Smooth muscle cell (in vitro differentiated cells): ENCODE results near the gene COMMD1. TPM values are rescaled to one million over a fixed set of nuclear protein-coding genes. Genes with fewer than 3 reads are reported as not detected.

Experiments
- DNase-seq: peaks from one replicate; lab custom pipeline; 2025; ENCODE audit not compliant: unreplicated experiment; lab: John Stamatoyannopoulos, UW
- H2AFZ ChIP-seq: fragments of 200-600 bp; sonication (generic); 2 replicates; pipeline ENCODE4 v1.6.0; 2016; ENCODE audit warnings: antibody characterized with exemption, low read depth, mild to moderate bottlenecking
- H3F3A ChIP-seq: fragments of 200-600 bp; sonication (generic); 2 replicates; pipeline ENCODE4 v1.6.0; 2017; ENCODE audit warnings: antibody characterized with exemption, low read depth
- H3K27ac ChIP-seq: fragments of 200-600 bp; sonication (generic); 2 replicates; pipeline ENCODE4 v1.5.1; 2016; ENCODE audit warnings: low read depth, mild to moderate bottlenecking
- H3K27me3 ChIP-seq: fragments of 200-600 bp; sonication (generic); 2 replicates; pipeline ENCODE4 v1.6.1; 2016; ENCODE audit warnings: low read depth, mild to moderate bottlenecking
- H3K36me3 ChIP-seq: fragments of 200-600 bp; sonication (generic); 2 replicates; pipeline ENCODE4 v1.5.1; 2016; ENCODE audit warnings: low read depth
- H3K4me1 ChIP-seq: fragments of 200-600 bp; sonication (generic); 2 replicates; pipeline ENCODE4 v1.5.1; 2016; ENCODE audit warnings: low read depth
- H3K4me2 ChIP-seq: fragments of 200-600 bp; sonication (generic); 2 replicates; pipeline ENCODE4 v1.6.0; 2016; ENCODE audit warnings: mild to moderate bottlenecking
- H3K4me3 ChIP-seq: fragments of 200-600 bp; sonication (generic); 2 replicates; pipeline ENCODE4 v1.5.1; 2016; ENCODE audit warnings: mild to moderate bottlenecking
- H3K79me2 ChIP-seq: fragments of 200-600 bp; sonication (generic); 2 replicates; pipeline ENCODE4 v1.6.0; 2016; ENCODE audit warnings: low read depth, mild to moderate bottlenecking
- H3K9ac ChIP-seq: fragments of 200-600 bp; sonication (generic); 2 replicates; pipeline ENCODE4 v1.6.0; 2016; ENCODE audit warnings: low read depth
- H3K9me3 ChIP-seq: fragments of 200-600 bp; sonication (generic); replicated peaks from 2 replicates; pipeline ENCODE4 v1.5.1; 2016; ENCODE audit warnings: low read depth
- H4K20me1 ChIP-seq: fragments of 200-600 bp; sonication (generic); 2 replicates; pipeline ENCODE4 v1.6.0; 2016; ENCODE audit warnings: low read depth
- CTCF ChIP-seq: fragments of 200-600 bp; sonication (generic); IDR thresholded peaks from 2 replicates; pipeline ENCODE4 v1.5.1; 2017; ENCODE audit warnings: borderline replicate concordance, mild to moderate bottlenecking, antibody characterized with exemption; ENCODE audit not compliant: insufficient read depth, poor library complexity, severe bottlenecking
- WGBS: methylation state at CpG from one replicate; pipeline ENCODE4 v1.1.7; 2016; ENCODE audit warnings: low lambda C conversion rate; 5-methylcytosine and 5-hydroxymethylcytosine counted together
- polyA plus RNA-seq: library from polyadenylated mRNA; unstranded; fragments of >200 nt; fragmentation: Nextera tagmentation; extraction: Ambion mirVana; gene quantifications from 2 replicates; pipeline ENCODE4 v1.2.1, GENCODE V29; 2016
- total RNA-seq: library from RNA; depleted of rRNA; stranded (reverse); fragments of >200 nt; gene quantifications from 2 replicates; pipeline ENCODE4 v1.2.3, GENCODE V29; 2014

The COMMD1 gene
- total and polyA plus RNA-seq, 2 experiments from 2014 or later: 50.6 to 82.9 TPM

DNA sequence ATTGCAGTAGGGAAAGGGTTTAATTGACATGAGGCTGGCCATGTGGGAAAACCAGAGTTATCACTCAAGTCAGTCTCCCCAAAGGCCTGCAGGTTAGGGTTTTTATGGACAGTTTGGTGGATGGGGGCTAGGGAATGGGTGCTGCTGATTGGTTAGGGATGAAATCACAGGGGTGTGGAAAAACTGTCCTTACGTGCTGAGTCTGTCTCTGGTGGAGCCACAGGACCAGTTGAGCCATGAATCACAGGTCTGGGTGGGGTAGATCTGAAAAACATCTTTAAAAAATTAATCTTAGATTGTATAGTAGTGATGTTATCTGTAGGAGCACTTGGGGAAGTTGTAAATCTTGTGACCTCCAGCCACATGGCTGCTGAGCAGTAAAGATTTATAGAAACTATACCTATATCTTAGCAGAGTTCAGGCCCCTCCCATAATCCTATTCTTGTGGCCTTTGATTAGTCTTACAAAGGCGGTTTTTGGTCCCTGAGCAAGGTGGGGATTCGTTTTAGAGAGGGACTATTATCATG, 139.6 kb downstream of the COMMD1 start:
- Histone ChIP-seq H3K79me2 (no peaks in the 10 kb centered on the region), H3K9me3 (no peaks in the 10 kb centered on the region), H3K4me3 (no peak overlapping the region), H3K27ac (no peak overlapping the region), H3F3A (no peaks in the 10 kb centered on the region), H2AFZ (no peak overlapping the region), H3K9ac (no peak overlapping the region), H3K27me3 (no peaks in the 10 kb centered on the region), H3K4me2 (no peak overlapping the region), H3K36me3 (no peaks in the 10 kb centered on the region), H3K4me1 (peaks cover 9% of the 10 kb centered on the region), H4K20me1 (no peaks in the 10 kb centered on the region)
- 81% methylated on average over 3 of the region's 3 CpGs for WGBS
- no peak for TF ChIP-seq CTCF
- no peak for DNase-seq

GRCh38 chr2:62046141-62046540, 140.7 kb downstream of the COMMD1 start:
- Histone ChIP-seq H3K4me1 (peaks cover 19% of the 10 kb centered on the region), H3K36me3 (no peaks in the 10 kb centered on the region), H4K20me1 (no peaks in the 10 kb centered on the region), H3K27me3 (no peaks in the 10 kb centered on the region), H3K9ac (no peak overlapping the region), H3F3A (no peaks in the 10 kb centered on the region), H3K79me2 (no peaks in the 10 kb centered on the region), H3K27ac (no peak overlapping the region), H2AFZ (no peak overlapping the region), H3K4me3 (no peak overlapping the region), H3K9me3 (no peaks in the 10 kb centered on the region), H3K4me2 (no peak overlapping the region)
- TF ChIP-seq CTCF: no peak
- WGBS: 100% methylated on average over 1 of the region's 1 CpG
- no peak for DNase-seq

- Histone ChIP-seq H3K79me2 (no peaks in the 10 kb centered on the region), H3K4me1 (peaks cover 24% of the 10 kb centered on the region), H4K20me1 (no peaks in the 10 kb centered on the region), H3F3A (no peaks in the 10 kb centered on the region), H2AFZ (no peak overlapping the region), H3K27me3 (no peaks in the 10 kb centered on the region), H3K9me3 (no peaks in the 10 kb centered on the region), H3K4me3 (no peak overlapping the region), H3K27ac (no peak overlapping the region), H3K4me2 (no peak overlapping the region), H3K9ac (no peak overlapping the region), H3K36me3 (no peaks in the 10 kb centered on the region)
- TF ChIP-seq CTCF: no peak
- WGBS: 76% methylated on average over 2 of the region's 2 CpGs
- DNase-seq: no peak
Measured at GRCh38 chr2:62050456-62051045, 145.1 kb downstream of the COMMD1 start.
